Liver (tissue), 9 donors: ENCODE results near the gene MYCBPAP. TPM values are rescaled to one million over a fixed set of nuclear protein-coding genes. Genes with fewer than 3 reads are reported as not detected.

ENCODE experiments used
- DNase-seq: peaks from one replicate; pipeline ENCODE4 v3.0.0-alpha.2; 2017; ENCODE audit warnings: low spot score
- H3K27ac ChIP-seq, 2 donors: one replicate each; pipeline ENCODE4 v1.7.0; 2013; ENCODE audit warnings: inconsistent platforms in 2 of 2, low read length in 2 of 2, control low read depth in 1 of 2, low read depth in 1 of 2, mild to moderate bottlenecking in 1 of 2
- H3K27me3 ChIP-seq, 4 donors: one replicate each; pipeline versions ENCODE4 v1.6.1 to v1.7.0; 2013; ENCODE audit warnings: low read length in 3 of 4, inconsistent platforms in 1 of 4, mild to moderate bottlenecking in 1 of 4, moderate library complexity in 1 of 4; ENCODE audit not compliant: control insufficient read depth in 4 of 4, insufficient read depth in 4 of 4
- H3K36me3 ChIP-seq, 4 donors: one replicate each; pipeline versions ENCODE4 v1.6.1 to v1.7.0; 2013; ENCODE audit warnings: low read length in 3 of 4, mild to moderate bottlenecking in 3 of 4, low read depth in 1 of 4, moderate library complexity in 1 of 4; ENCODE audit not compliant: control insufficient read depth in 4 of 4, insufficient read depth in 3 of 4
- H3K4me1 ChIP-seq, 4 donors: one replicate each; pipeline versions ENCODE4 v1.6.1 to v1.7.0; 2013; ENCODE audit warnings: low read length in 3 of 4, mild to moderate bottlenecking in 3 of 4, moderate library complexity in 1 of 4; ENCODE audit not compliant: control insufficient read depth in 4 of 4, insufficient read depth in 4 of 4
- H3K4me3 ChIP-seq, 3 donors: one replicate each; pipeline versions ENCODE4 v1.6.1 to v1.7.0; 2013; ENCODE audit warnings: low read length in 3 of 3, control low read depth in 1 of 3, low read depth in 1 of 3, mild to moderate bottlenecking in 1 of 3
- H3K9ac ChIP-seq, 2 donors: one replicate each; pipeline ENCODE4 v1.7.0; 2013; ENCODE audit warnings: low read length in 2 of 2, mild to moderate bottlenecking in 2 of 2, moderate library complexity in 2 of 2, control low read depth in 1 of 2, low read depth in 1 of 2
- H3K9me3 ChIP-seq, 4 donors: one replicate each; pipeline versions ENCODE4 v1.6.1 to v1.7.0; 2013; ENCODE audit warnings: low read length in 3 of 4; ENCODE audit not compliant: control insufficient read depth in 4 of 4
- CTCF ChIP-seq: fragments of 150-350 bp; IDR thresholded peaks from 2 replicates; pipeline ENCODE4 v1.5.1; 2017; ENCODE audit warnings: improper control_type of control experiment, low read depth, low read length; ENCODE audit not compliant: missing input control
- EGR1 ChIP-seq, 2 donors: IDR thresholded peaks; 2 replicates each; pipeline ENCODE4 v1.6.1; 2016 to 2018; ENCODE audit warnings: antibody characterized with exemption in 2 of 2, low read depth in 2 of 2
- FOXA1 ChIP-seq: IDR thresholded peaks from 2 replicates; pipeline ENCODE4 v1.6.1; 2016; ENCODE audit warnings: antibody characterized with exemption
- FOXA2 ChIP-seq: IDR thresholded peaks from 2 replicates; pipeline ENCODE4 v1.6.1; 2016; ENCODE audit warnings: antibody characterized with exemption
- GABPA ChIP-seq, 2 donors: IDR thresholded peaks in 1 of 2; conservative IDR thresholded peaks in 1 of 2; 2 replicates each; pipeline ENCODE4 v1.6.1; 2016; ENCODE audit warnings: antibody characterized with exemption in 2 of 2, mild to moderate bottlenecking in 1 of 2, moderate library complexity in 1 of 2
- HNF4A ChIP-seq, 2 donors: conservative IDR thresholded peaks; 2 replicates each; pipeline ENCODE4 v1.6.1; 2016; ENCODE audit warnings: antibody characterized with exemption in 2 of 2, mild to moderate bottlenecking in 2 of 2
- HNF4G ChIP-seq: IDR thresholded peaks from 2 replicates; pipeline ENCODE4 v1.6.1; 2016; ENCODE audit warnings: antibody characterized with exemption
- JUND ChIP-seq, 2 donors: IDR thresholded peaks; 2 replicates each; pipeline ENCODE4 v1.6.1; 2016; ENCODE audit warnings: antibody characterized with exemption in 2 of 2
- MAX ChIP-seq: IDR thresholded peaks from 2 replicates; pipeline ENCODE4 v1.6.1; 2016; ENCODE audit warnings: antibody characterized with exemption
- RAD21 ChIP-seq, 2 donors: IDR thresholded peaks; 2 replicates each; pipeline ENCODE4 v1.6.1; 2016; ENCODE audit warnings: antibody characterized with exemption in 2 of 2, mild to moderate bottlenecking in 2 of 2
- RXRA ChIP-seq, 2 donors: IDR thresholded peaks; 2 replicates each; pipeline ENCODE4 v1.6.1; 2017 to 2018; ENCODE audit warnings: antibody characterized with exemption in 2 of 2, mild to moderate bottlenecking in 1 of 2
- SP1 ChIP-seq: IDR thresholded peaks from 2 replicates; pipeline ENCODE4 v1.6.1; 2018; ENCODE audit warnings: antibody characterized with exemption, mild to moderate bottlenecking
- TAF1 ChIP-seq: conservative IDR thresholded peaks from 2 replicates; pipeline ENCODE4 v1.6.1; 2016; ENCODE audit warnings: antibody characterized with exemption, mild to moderate bottlenecking
- YY1 ChIP-seq: IDR thresholded peaks from 2 replicates; pipeline ENCODE4 v1.6.1; 2016; ENCODE audit warnings: antibody characterized with exemption, mild to moderate bottlenecking
- ZBTB33 ChIP-seq: IDR thresholded peaks from 2 replicates; pipeline ENCODE4 v1.6.1; 2016; ENCODE audit warnings: antibody characterized with exemption
- WGBS: extraction: QIAGEN DNeasy Blood & Tissue Kit; methylation state at CpG from one replicate; pipeline ENCODE4 v1.1.7; 2013; 5-methylcytosine and 5-hydroxymethylcytosine counted together
- polyA plus RNA-seq, 2 donors: library from polyadenylated mRNA; stranded (reverse) in 1 of 2; unstranded in 1 of 2; fragments of 200-250 nt in 1 of 2; fragments of >200 nt in 1 of 2; fragmentation: Nextera tagmentation in 1 of 2; extraction: Ambion mirVana in 1 of 2; gene quantifications; one replicate each; pipeline versions ENCODE4 v1.2.1 to v1.2.3, GENCODE V29; 2013 to 2015
- total RNA-seq, 2 donors: library from RNA; depleted of rRNA; stranded (reverse); fragments of >200 nt; gene quantifications; one replicate each; pipeline ENCODE4 v1.2.3, GENCODE V29; 2014
- donor health status: healthy.
- donor health status: healthy.
- donor health status: healthy.
- donor health status: healthy.
- donor health status: healthy.

The MYCBPAP gene
- total and polyA plus RNA-seq, 4 donors = 0.23 to 0.25 TPM; not detected in 2

- peaks cover 2 to 55% (median 41%) of the 10 kb centered on the region in 4 donors for H3K4me1 ChIP-seq
- no peaks in the 10 kb centered on the region for H3K27me3 ChIP-seq
- no peak for DNase-seq
- H3K9me3 ChIP-seq = no peaks in the 10 kb centered on the region
- peaks cover 11 to 16% (median 13%) of the 10 kb centered on the region in 4 donors for H3K36me3 ChIP-seq
- 81% methylated on average over 7 of the region's 7 CpGs for WGBS
- no peak for TF ChIP-seq CTCF
- no peak for TF ChIP-seq MAX
- TF ChIP-seq ZBTB33 = no peak
- TF ChIP-seq EGR1 (IDR thresholded peaks at IDR 0.05; ENCODE audit: low read depth in 2 of 2) = no peak
- TF ChIP-seq TAF1 = no peak
- TF ChIP-seq RXRA (IDR thresholded peaks at IDR 0.05) = no peak
- no peak for TF ChIP-seq YY1
- TF ChIP-seq HNF4G = no peak
- no peak for TF ChIP-seq JUND (IDR thresholded peaks at IDR 0.05)
- no peak for TF ChIP-seq GABPA (IDR thresholded peaks at IDR 0.05 in 1 of 2, conservative IDR thresholded peaks at IDR 0.05 in 1 of 2)
- TF ChIP-seq RAD21 (IDR thresholded peaks at IDR 0.05) = no peak
- no peak for TF ChIP-seq FOXA2
- TF ChIP-seq FOXA1 = no peak
- no peak for TF ChIP-seq SP1
- no peak overlapping the region for H3K4me3 ChIP-seq
- H3K27ac ChIP-seq = no peak overlapping the region
- H3K9ac ChIP-seq = no peak overlapping the region
Measured at GRCh38 chr17:50480142-50480764, 28.0 kb upstream of the MYCBPAP start.

GRCh38 chr17:50480854-50481490, 27.3 kb upstream of the MYCBPAP start:
- peak in 1 of 2 donors; percentile 5 for TF ChIP-seq HNF4A (conservative IDR thresholded peaks at IDR 0.05)
- no peak for TF ChIP-seq GABPA (IDR thresholded peaks at IDR 0.05 in 1 of 2, conservative IDR thresholded peaks at IDR 0.05 in 1 of 2)
- peaks cover 2 to 50% (median 39%) of the 10 kb centered on the region in 4 donors for H3K4me1 ChIP-seq
- no peak overlapping the region for H3K4me3 ChIP-seq
- WGBS = 85% methylated on average over 2 of the region's 2 CpGs
- no peaks in the 10 kb centered on the region for H3K27me3 ChIP-seq
- H3K27ac ChIP-seq = no peak overlapping the region
- no peak overlapping the region for H3K9ac ChIP-seq
- no peak for DNase-seq
- H3K36me3 ChIP-seq = peaks cover 11 to 23% (median 19%) of the 10 kb centered on the region in 4 donors
- no peaks in the 10 kb centered on the region for H3K9me3 ChIP-seq
